HL-60 (cell line): Measurements from ENCODE around the gene SMG1.

Source experiments
- DNase-seq, 2 experiments: peaks; one replicate each; pipeline ENCODE4 v3.0.0-alpha.2; 2010 to 2020; ENCODE audit warnings: low read depth in 1 of 2, low spot score in 1 of 2
- H3K27ac ChIP-seq: fragments of 250-450 bp; sonication (Bioruptor Pico); replicated peaks from 2 replicates; pipeline ENCODE4 v1.5.1; 2020; ENCODE audit warnings: mild to moderate bottlenecking, moderate library complexity
- H3K27me3 ChIP-seq: fragments of 250-450 bp; sonication (Bioruptor Pico); 2 replicates; pipeline ENCODE4 v1.5.1; 2021; ENCODE audit warnings: mild to moderate bottlenecking, moderate library complexity; ENCODE audit not compliant: insufficient read depth, poor library complexity, severe bottlenecking
- H3K4me3 ChIP-seq: replicated peaks from 2 replicates; pipeline ENCODE4 v1.5.1; 2011; ENCODE audit warnings: mild to moderate bottlenecking, control low read depth, low read length; ENCODE audit not compliant: insufficient read depth
- GABPA ChIP-seq: IDR thresholded peaks from 2 replicates; pipeline ENCODE4 v1.6.1; 2012; ENCODE audit warnings: low read depth
- POLR2AphosphoS5 ChIP-seq: IDR thresholded peaks from 2 replicates; pipeline ENCODE4 v1.6.1; 2012; ENCODE audit warnings: low read depth
- SPI1 ChIP-seq: IDR thresholded peaks from 2 replicates; pipeline ENCODE4 v1.6.1; 2012; ENCODE audit warnings: low read depth, mild to moderate bottlenecking, borderline replicate concordance
- TF ChIP-seq, protein P1 (sequence below): IDR thresholded peaks from 2 replicates; pipeline ENCODE4 v1.6.1; 2012; ENCODE audit warnings: low read depth; ENCODE audit not compliant: insufficient replicate concordance
- TF ChIP-seq, protein P2 (sequence below): IDR thresholded peaks from one replicate; pipeline ENCODE4 v1.5.1; 2011; ENCODE audit warnings: low read length, control low read depth, inconsistent platforms; ENCODE audit not compliant: insufficient read depth

Gene SMG1

GRCh38 chr16:18789850-18790706, 136.1 kb downstream of the SMG1 start, which contains the start of gene RPS15A:
RPS15A (minus strand) TSS chr16:18790334; CDS start chr16:18789113, 1,221 bp downstream.
- peak within 1 kb of the TSS; percentile 76 for H3K4me3 ChIP-seq
- TF ChIP-seq SPI1 (no peak; the same call in 1 of the 2 replicates), POLR2AphosphoS5 (peak; percentile 99)
- TF ChIP-seq, protein P1, sequence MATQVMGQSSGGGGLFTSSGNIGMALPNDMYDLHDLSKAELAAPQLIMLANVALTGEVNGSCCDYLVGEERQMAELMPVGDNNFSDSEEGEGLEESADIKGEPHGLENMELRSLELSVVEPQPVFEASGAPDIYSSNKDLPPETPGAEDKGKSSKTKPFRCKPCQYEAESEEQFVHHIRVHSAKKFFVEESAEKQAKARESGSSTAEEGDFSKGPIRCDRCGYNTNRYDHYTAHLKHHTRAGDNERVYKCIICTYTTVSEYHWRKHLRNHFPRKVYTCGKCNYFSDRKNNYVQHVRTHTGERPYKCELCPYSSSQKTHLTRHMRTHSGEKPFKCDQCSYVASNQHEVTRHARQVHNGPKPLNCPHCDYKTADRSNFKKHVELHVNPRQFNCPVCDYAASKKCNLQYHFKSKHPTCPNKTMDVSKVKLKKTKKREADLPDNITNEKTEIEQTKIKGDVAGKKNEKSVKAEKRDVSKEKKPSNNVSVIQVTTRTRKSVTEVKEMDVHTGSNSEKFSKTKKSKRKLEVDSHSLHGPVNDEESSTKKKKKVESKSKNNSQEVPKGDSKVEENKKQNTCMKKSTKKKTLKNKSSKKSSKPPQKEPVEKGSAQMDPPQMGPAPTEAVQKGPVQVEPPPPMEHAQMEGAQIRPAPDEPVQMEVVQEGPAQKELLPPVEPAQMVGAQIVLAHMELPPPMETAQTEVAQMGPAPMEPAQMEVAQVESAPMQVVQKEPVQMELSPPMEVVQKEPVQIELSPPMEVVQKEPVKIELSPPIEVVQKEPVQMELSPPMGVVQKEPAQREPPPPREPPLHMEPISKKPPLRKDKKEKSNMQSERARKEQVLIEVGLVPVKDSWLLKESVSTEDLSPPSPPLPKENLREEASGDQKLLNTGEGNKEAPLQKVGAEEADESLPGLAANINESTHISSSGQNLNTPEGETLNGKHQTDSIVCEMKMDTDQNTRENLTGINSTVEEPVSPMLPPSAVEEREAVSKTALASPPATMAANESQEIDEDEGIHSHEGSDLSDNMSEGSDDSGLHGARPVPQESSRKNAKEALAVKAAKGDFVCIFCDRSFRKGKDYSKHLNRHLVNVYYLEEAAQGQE = peak; percentile 83
- H3K27ac ChIP-seq = peak within 1 kb of the TSS; percentile 93
- no peaks in the 10 kb centered on the region for H3K27me3 ChIP-seq
- DNase-seq = peak; percentile 96 to 97

- Histone ChIP-seq H3K4me3 (peak overlapping the region; percentile 76), H3K27ac (peak overlapping the region; percentile 93), H3K27me3 (no peaks in the 10 kb centered on the region)
- DNase-seq = no peak
- TF ChIP-seq GABPA = no peak
- TF ChIP-seq, protein P2, sequence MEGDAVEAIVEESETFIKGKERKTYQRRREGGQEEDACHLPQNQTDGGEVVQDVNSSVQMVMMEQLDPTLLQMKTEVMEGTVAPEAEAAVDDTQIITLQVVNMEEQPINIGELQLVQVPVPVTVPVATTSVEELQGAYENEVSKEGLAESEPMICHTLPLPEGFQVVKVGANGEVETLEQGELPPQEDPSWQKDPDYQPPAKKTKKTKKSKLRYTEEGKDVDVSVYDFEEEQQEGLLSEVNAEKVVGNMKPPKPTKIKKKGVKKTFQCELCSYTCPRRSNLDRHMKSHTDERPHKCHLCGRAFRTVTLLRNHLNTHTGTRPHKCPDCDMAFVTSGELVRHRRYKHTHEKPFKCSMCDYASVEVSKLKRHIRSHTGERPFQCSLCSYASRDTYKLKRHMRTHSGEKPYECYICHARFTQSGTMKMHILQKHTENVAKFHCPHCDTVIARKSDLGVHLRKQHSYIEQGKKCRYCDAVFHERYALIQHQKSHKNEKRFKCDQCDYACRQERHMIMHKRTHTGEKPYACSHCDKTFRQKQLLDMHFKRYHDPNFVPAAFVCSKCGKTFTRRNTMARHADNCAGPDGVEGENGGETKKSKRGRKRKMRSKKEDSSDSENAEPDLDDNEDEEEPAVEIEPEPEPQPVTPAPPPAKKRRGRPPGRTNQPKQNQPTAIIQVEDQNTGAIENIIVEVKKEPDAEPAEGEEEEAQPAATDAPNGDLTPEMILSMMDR = no peak
- TF ChIP-seq, protein P1 = no peak
- TF ChIP-seq SPI1 = no peak
- TF ChIP-seq POLR2AphosphoS5 = no peak
Measured at GRCh38 chr16:18789515-18789849, 136.7 kb downstream of the SMG1 start.

DNA sequence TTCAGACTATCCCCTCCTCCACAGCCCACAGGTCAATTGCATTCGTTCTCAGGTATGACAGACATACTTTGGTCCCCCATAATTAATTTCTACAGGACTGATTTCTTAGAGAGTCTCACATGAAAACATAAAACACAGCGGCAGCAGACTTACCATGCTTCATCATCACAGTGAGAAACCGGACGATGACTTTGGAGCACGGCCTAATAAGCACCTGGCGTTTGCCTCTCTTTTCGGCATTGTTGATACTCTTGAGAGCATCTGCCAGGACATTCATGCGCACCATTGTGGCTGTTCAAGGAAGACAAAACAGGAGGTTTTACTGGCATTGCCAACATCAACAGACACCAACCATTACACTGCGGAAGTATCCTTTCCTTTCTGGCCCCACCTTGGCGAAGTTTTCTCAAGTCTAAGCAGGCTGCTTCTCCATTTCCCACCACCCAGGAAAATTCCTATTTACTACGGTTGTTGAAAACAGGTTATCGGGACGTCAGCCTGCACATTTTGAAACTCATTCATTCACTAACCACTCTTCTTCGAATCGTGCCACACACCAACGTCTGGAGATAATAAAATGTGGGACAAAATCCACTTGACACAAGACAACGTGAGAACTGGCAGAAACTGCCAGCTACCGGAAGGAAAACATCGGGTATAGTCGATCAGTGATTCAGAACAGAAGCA, 137.2 kb downstream of the SMG1 start:
- peak overlapping the region; percentile 76 for H3K4me3 ChIP-seq
- H3K27me3 ChIP-seq = no peaks in the 10 kb centered on the region
- TF ChIP-seq POLR2AphosphoS5 = 0 out of 2 replicates have a peak, but pooled peaks have one; percentile 21
- TF ChIP-seq, protein P2 = no peak
- DNase-seq = no peak
- peak overlapping the region; percentile 93 for H3K27ac ChIP-seq

- H3K27ac ChIP-seq = no peak overlapping the region
- DNase-seq = no peak
- H3K4me3 ChIP-seq = no peak overlapping the region
- no peaks in the 10 kb centered on the region for H3K27me3 ChIP-seq
- TF ChIP-seq POLR2AphosphoS5 (no peak), GABPA (no peak), SPI1 (no peak)
- TF ChIP-seq, protein P2 = no peak
- TF ChIP-seq, protein P1 = no peak
Measured at GRCh38 chr16:18784917-18785623, 141.1 kb downstream of the SMG1 start.
